Activated CD4-positive, alpha-beta memory T cell treated with anti-CD3 and anti-CD28 coated beads for 36 hours (primary cell): ENCODE results near the gene MAP3K5. TPM values are rescaled to one million over a fixed set of nuclear protein-coding genes. Genes with fewer than 3 reads are reported as not detected.

Experiments used
- CTCF ChIA-PET: fragments of 350-600 bp; sonication (Branson Sonifier 250); formaldehyde crosslinking; loops from one replicate; lab custom pipeline; 2021; ENCODE audit warnings: antibody characterized with exemption, inconsistent platforms; lab: Charles Lee
- POLR2A ChIA-PET: fragments of 350-600 bp; sonication (Branson Sonifier 250); formaldehyde crosslinking; loops from one replicate; lab custom pipeline; 2021; ENCODE audit warnings: antibody characterized with exemption; lab: Charles Lee
- DNase-seq: peaks from one replicate; pipeline ENCODE4 v3.0.0-alpha.2; 2020
- H3K27ac Mint-ChIP-seq: one replicate; pipeline ENCODE4 v1.8.0; 2021; ENCODE audit warnings: mixed read lengths
- H3K27me3 Mint-ChIP-seq: one replicate; pipeline ENCODE4 v1.8.0; 2021; ENCODE audit warnings: mixed read lengths
- H3K36me3 Mint-ChIP-seq: one replicate; pipeline ENCODE4 v1.8.0; 2021; ENCODE audit warnings: mixed read lengths
- H3K4me1 Mint-ChIP-seq: one replicate; pipeline ENCODE4 v1.8.0; 2021; ENCODE audit warnings: low read depth, mixed read lengths
- H3K4me3 Mint-ChIP-seq: one replicate; pipeline ENCODE4 v1.8.0; 2021; ENCODE audit warnings: mild to moderate bottlenecking, mixed read lengths
- H3K9me3 Mint-ChIP-seq: one replicate; pipeline ENCODE4 v1.8.0; 2021; ENCODE audit warnings: mixed read lengths
- intact Hi-C: fragments of 100-400 bp; cut with micrococcal nuclease; formaldehyde crosslinking; loops from one replicate; pipeline ENCODE4 v1.15.1; 2023
- total RNA-seq, 2 experiments: library from RNA; stranded (reverse); gene quantifications; one replicate each; pipeline ENCODE4 v1.2.3, GENCODE V29; 2021

MAP3K5 gene
- total RNA-seq, 2 experiments from 2014 or later, result 13.2 to 13.8 TPM

DNA sequence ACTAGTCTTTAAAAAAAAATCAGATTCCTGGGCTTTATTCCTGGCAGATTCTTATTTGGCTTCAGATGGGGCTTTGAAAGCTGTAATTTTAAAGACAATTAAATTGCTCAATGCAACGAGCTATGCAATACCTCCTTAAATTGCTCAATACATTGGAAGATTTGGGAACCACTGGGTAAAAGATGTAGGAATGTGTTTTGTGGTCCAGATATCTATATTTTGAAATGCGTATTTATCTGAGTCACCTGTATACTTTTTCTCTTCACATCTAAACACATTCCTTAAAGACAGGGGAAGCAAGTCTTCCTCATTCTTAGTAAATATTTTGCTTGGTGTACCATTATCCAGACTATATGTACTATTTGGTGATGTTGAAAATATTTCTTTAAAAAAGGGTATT, 212.5 kb downstream of the MAP3K5 start:
- H3K36me3 Mint-ChIP-seq, result peaks cover 31% of the 10 kb centered on the region
- H3K4me1 Mint-ChIP-seq, result no peaks in the 10 kb centered on the region

DNA sequence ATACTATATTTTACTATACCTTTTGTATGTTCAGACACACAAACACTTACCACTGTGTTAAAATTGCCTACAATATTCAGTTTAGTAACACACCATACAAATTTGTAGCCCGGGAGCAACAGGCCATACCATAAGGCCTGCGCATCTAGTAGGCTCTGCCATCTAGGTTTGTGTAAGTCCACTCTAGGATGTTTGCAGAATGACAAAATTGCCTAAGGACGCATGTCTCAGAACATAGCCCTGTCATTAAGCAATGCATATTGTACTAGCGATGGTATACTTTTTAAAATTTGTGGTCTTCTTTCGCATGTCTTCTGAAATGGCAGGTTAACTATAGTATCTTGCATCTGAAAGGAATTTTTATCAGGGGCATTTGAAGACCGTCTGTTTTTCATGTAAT, 215.5 kb downstream of the MAP3K5 start:
- POLR2A ChIA-PET, result no interaction called here
- no peak overlapping the region for H3K27ac Mint-ChIP-seq
- peaks cover 39% of the 10 kb centered on the region for H3K36me3 Mint-ChIP-seq
- H3K27me3 Mint-ChIP-seq, result no peaks in the 10 kb centered on the region
- peaks cover 4% of the 10 kb centered on the region for H3K9me3 Mint-ChIP-seq
- DNase-seq, result no peak
- intact Hi-C loops, result no loop called here
- H3K4me1 Mint-ChIP-seq, result no peaks in the 10 kb centered on the region
- CTCF ChIA-PET, result no interaction called here
- H3K4me3 Mint-ChIP-seq, result no peak overlapping the region

More for the DNA sequence above, 212.5 kb downstream of the MAP3K5 start:
- H3K4me3 Mint-ChIP-seq, result no peak overlapping the region
- POLR2A ChIA-PET, result no interaction called here
- CTCF ChIA-PET, result interaction anchor here (1.1 kb wide), 2 partner anchors 8 to 212 kb away, joined by 3 to 4 read pairs; partner anchors contain the start of gene MAP3K5
- no peak overlapping the region for H3K27ac Mint-ChIP-seq
- DNase-seq, result no peak
- intact Hi-C loops, result no loop called here
- no peaks in the 10 kb centered on the region for H3K9me3 Mint-ChIP-seq
- no peaks in the 10 kb centered on the region for H3K27me3 Mint-ChIP-seq

DNA sequence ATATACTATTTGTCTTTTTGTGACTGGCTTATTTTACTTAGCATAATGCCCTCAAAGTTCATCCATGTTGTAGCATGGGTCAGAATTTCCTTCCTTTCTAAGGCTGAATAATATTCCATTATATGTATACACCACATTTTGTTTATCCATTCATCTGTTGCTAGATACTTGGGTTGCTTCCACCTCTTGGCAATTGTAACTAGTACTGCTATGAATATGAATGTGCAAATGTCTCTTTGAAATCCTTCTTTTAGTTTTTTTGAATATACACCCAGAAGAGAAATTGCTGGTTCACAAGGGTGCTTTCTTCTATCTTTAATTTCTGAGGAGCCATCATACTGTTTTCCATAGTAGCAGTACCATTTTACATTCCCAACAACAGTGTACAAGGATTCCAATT, 220.8 kb downstream of the MAP3K5 start:
- POLR2A ChIA-PET, result no interaction called here
- H3K27me3 Mint-ChIP-seq, result no peaks in the 10 kb centered on the region
- H3K4me3 Mint-ChIP-seq, result no peak overlapping the region
- no peak overlapping the region for H3K27ac Mint-ChIP-seq
- intact Hi-C loops, result no loop called here
- CTCF ChIA-PET, result no interaction called here
- DNase-seq, result no peak
- H3K4me1 Mint-ChIP-seq, result no peaks in the 10 kb centered on the region
- H3K36me3 Mint-ChIP-seq, result peaks cover 44% of the 10 kb centered on the region
- peaks cover 15% of the 10 kb centered on the region for H3K9me3 Mint-ChIP-seq

DNA sequence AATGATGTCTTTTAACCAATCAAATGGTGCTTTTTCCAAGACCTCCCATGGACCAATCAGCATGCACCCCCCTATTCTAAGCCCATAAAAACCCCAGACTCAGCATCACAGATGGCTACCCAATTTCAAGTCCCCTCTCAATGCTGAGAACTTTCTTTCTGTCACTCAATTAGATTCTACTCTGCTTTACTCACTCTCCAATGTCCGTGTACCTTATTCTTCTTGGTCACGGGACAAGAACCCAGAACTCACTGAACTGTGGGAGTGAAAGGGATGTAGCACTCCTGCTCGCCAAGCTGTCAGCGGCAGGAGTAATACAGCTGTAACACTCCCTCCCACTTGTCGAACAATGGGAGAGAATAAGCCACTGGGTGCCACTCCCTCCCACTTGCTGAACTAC, 221.2 kb downstream of the MAP3K5 start:
- H3K36me3 Mint-ChIP-seq, result peaks cover 45% of the 10 kb centered on the region
- POLR2A ChIA-PET, result no interaction called here
- no peak overlapping the region for H3K4me3 Mint-ChIP-seq
- no peak overlapping the region for H3K27ac Mint-ChIP-seq
- H3K4me1 Mint-ChIP-seq, result no peaks in the 10 kb centered on the region
- CTCF ChIA-PET, result no interaction called here
- no peaks in the 10 kb centered on the region for H3K27me3 Mint-ChIP-seq
- intact Hi-C loops, result no loop called here
- DNase-seq, result no peak
- H3K9me3 Mint-ChIP-seq, result peaks cover 15% of the 10 kb centered on the region

DNA sequence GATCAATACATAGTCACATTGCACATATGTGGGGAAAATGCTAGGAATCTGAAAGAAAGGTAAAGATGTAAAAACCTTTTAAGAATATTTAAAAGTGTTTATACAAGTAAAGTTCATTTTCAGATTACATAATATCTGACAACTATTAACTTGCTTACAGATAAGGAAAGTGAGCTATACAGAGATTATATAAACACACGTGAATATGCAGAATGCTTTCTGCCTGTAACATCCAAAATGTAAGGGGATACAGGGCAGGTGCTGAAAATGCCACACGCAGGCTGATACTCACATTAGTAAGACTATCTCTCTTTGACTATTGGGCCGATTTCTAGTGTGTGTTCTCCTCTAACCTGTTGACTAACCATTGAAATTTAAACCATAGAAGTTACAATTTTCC, 224.1 kb downstream of the MAP3K5 start:
- DNase-seq, result no peak
- H3K36me3 Mint-ChIP-seq, result peaks cover 35% of the 10 kb centered on the region
- H3K9me3 Mint-ChIP-seq, result peaks cover 14% of the 10 kb centered on the region
- POLR2A ChIA-PET, result no interaction called here
- no peak overlapping the region for H3K4me3 Mint-ChIP-seq
- CTCF ChIA-PET, result no interaction called here
- no peak overlapping the region for H3K27ac Mint-ChIP-seq
- no peaks in the 10 kb centered on the region for H3K27me3 Mint-ChIP-seq
- no peaks in the 10 kb centered on the region for H3K4me1 Mint-ChIP-seq
- intact Hi-C loops, result no loop called here

DNA sequence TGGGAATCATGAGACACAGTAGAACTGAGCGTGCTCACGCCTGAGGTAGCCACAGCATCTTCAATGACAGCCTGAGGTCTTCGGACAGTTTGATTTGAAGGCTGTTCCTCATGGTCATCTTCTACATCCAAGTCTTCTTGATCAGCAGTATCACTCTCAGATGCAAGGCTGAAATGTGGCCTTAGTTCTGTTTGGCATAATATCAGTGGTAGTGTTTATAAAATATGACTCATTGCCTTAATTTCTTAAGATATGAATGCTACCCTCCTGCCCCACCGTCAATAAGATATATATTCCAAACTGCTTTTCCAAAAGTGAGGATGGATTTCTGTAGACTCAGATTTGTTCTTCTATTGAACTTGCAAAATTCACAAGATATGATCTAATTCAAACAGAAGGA, 224.6 kb downstream of the MAP3K5 start:
- peaks cover 33% of the 10 kb centered on the region for H3K36me3 Mint-ChIP-seq
- H3K27ac Mint-ChIP-seq, result no peak overlapping the region
- CTCF ChIA-PET, result no interaction called here
- no peaks in the 10 kb centered on the region for H3K27me3 Mint-ChIP-seq
- H3K9me3 Mint-ChIP-seq, result peaks cover 11% of the 10 kb centered on the region
- no peak overlapping the region for H3K4me3 Mint-ChIP-seq
- DNase-seq, result no peak
- POLR2A ChIA-PET, result no interaction called here
- intact Hi-C loops, result no loop called here
- no peaks in the 10 kb centered on the region for H3K4me1 Mint-ChIP-seq

DNA sequence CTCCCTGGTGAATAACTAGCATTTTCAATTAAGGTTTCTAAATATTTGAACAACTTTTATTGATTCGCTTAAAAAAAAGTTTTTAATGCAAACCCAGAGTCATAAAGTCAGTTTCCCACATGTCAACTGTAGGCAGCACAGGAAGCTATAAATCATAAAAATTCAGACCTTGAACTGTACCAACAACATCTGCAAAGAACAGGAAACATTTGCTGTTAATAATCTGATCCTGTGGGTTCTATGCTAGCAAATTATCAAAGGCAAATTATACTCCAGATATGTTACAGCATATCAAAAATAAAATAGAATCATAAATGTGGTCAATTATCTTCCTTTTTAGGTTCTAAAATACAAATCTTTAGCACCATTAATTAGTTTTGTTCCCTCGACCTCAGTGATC, 225.4 kb downstream of the MAP3K5 start:
- no peak overlapping the region for H3K4me3 Mint-ChIP-seq
- CTCF ChIA-PET, result interaction anchor here (0.6 kb wide), 1 partner anchor 232 kb away, joined by 3 read pairs; no protein-coding TSS in a partner anchor
- peaks cover 11% of the 10 kb centered on the region for H3K9me3 Mint-ChIP-seq

DNA sequence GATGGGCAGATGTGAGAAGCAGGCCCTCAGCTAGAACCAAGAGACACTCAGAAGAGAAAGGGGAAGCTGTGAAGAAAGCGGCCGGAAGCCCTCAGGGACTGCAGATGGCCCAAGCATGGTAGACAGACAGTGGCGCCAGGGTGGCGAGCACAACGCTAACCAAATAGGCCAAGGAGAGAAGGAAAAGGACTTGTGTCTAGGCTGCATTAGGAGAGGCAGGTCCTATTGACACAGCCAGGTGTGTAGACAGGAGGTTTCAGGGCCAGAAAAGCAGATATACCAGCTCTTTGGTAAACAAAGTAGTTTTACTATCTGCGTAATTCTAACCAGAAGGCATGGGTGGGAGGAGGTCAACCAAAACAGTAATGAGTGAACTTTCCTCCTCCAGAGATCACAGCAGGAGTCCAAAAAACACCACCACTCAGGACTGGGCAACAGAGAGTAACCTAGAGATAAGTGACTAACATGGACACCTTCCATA, 226.2 kb downstream of the MAP3K5 start:
- Mint-ChIP-seq H3K27me3 (no peaks in the 10 kb centered on the region), H3K27ac (no peak overlapping the region), H3K4me1 (no peaks in the 10 kb centered on the region), H3K9me3 (peaks cover 5% of the 10 kb centered on the region), H3K36me3 (peaks cover 29% of the 10 kb centered on the region), H3K4me3 (no peak overlapping the region)
- DNase-seq, result no peak
- ChIA-PET POLR2A (no interaction called here), CTCF (interaction anchor here (1.2 kb wide), 1 partner anchor 16 kb away, joined by 4 read pairs; the partner anchor contains the start of gene MAP7)
- intact Hi-C loops, result no loop called here

More for the DNA sequence above, 225.4 kb downstream of the MAP3K5 start:
- H3K27me3 Mint-ChIP-seq, result no peaks in the 10 kb centered on the region
- no peaks in the 10 kb centered on the region for H3K4me1 Mint-ChIP-seq
- H3K27ac Mint-ChIP-seq, result no peak overlapping the region
- peaks cover 31% of the 10 kb centered on the region for H3K36me3 Mint-ChIP-seq
- intact Hi-C loops, result no loop called here
- POLR2A ChIA-PET, result no interaction called here
- no peak for DNase-seq

DNA sequence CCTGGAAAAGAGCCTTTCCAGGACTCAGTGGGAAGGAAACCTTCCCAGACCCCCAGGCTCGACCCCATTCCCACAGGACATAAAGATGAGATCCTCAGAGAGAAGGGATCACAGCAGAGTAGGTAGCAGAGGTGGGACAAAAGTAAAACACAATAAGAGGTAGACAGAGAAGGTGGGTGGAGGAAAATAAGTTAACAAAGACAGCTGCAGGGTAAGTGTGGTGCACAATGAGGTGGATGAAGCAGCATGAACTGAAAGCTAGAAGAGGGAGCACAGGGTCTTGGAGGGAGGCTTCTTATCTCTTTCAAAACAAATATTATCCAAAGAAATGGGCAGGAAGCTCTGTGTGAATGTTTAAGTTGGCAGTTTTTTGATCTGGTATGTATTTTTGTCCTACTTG, 228.1 kb downstream of the MAP3K5 start:
- Mint-ChIP-seq H3K27ac (no peak overlapping the region), H3K36me3 (peaks cover 22% of the 10 kb centered on the region), H3K4me3 (no peak overlapping the region), H3K4me1 (no peaks in the 10 kb centered on the region), H3K9me3 (no peaks in the 10 kb centered on the region), H3K27me3 (no peaks in the 10 kb centered on the region)
- CTCF ChIA-PET, result no interaction called here
- intact Hi-C loops, result no loop called here
- POLR2A ChIA-PET, result no interaction called here
- DNase-seq, result no peak

DNA sequence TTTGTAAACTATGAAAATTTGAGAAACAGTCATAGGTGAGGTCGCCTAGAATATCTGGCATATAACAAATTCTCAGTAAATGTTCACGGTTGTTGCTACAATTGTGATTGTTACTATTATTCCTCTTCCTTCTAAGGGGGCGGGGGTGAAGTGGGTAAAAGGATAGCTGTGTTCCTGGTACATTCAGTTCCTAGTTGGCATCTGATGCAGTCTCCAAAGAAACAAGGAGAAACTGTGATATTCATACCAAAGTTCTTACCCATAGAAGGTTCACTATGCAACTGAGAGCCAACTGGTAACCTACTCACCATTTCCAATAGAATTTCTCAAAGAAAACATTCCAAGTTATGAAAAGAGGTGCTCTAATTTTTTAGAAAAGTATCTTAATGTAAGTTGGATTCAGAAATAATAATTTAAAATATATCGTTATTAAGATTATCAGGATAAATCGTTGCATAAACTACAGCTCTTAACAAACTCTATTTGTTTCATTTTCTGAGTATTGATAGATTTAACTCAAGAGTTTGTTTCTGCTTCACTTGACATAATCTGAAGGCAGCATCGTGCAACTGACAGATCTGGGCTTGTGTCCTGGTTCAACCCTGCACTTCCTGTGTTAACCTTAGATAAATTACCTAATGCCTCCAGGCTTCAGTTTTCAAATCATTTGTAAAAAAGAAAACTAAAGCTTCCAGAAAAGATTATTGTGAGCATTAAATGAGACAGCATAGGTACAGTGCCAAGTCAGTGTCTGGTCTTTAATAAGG, 228.7 kb downstream of the MAP3K5 start:
- H3K9me3 Mint-ChIP-seq, result no peaks in the 10 kb centered on the region
- no peaks in the 10 kb centered on the region for H3K27me3 Mint-ChIP-seq
- ChIA-PET POLR2A (no interaction called here), CTCF (interaction anchor here (0.9 kb wide), 1 partner anchor 229 kb away, joined by 3 read pairs; the partner anchor contains the start of gene MAP3K5)
- DNase-seq, result no peak
- no peak overlapping the region for H3K4me3 Mint-ChIP-seq
- H3K36me3 Mint-ChIP-seq, result peaks cover 22% of the 10 kb centered on the region
- H3K4me1 Mint-ChIP-seq, result no peaks in the 10 kb centered on the region
- H3K27ac Mint-ChIP-seq, result no peak overlapping the region
- intact Hi-C loops, result no loop called here

DNA sequence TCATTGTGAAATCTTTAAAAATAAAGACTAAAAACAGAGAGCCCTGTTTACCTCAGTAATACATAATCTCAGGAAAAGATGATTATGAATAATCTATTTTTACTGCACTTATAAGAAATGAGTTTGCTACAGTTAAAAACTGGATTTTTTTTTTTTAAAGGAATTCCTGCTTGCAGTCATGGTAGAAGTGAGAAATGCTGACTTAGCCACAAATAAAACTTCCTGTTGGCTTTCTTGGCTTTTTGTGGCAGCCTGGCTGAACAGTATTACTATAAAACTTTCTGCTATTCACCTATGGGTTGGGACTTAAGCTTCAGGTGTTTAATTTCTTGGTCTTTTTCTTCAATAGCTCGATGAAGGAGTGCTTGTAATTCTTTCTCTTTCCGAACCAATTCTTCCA, 230.1 kb downstream of the MAP3K5 start:
- Mint-ChIP-seq H3K9me3 (no peaks in the 10 kb centered on the region), H3K4me3 (no peak overlapping the region), H3K4me1 (no peaks in the 10 kb centered on the region), H3K27me3 (no peaks in the 10 kb centered on the region), H3K27ac (no peak overlapping the region), H3K36me3 (peaks cover 27% of the 10 kb centered on the region)
- CTCF ChIA-PET, result interaction anchor here (0.6 to 0.9 kb wide), 4 partner anchors 10 to 46 kb away, joined by 3 to 4 read pairs (median 3); partner anchors contain the start of gene MAP7
- intact Hi-C loops, result no loop called here
- DNase-seq, result no peak
- POLR2A ChIA-PET, result no interaction called here

DNA sequence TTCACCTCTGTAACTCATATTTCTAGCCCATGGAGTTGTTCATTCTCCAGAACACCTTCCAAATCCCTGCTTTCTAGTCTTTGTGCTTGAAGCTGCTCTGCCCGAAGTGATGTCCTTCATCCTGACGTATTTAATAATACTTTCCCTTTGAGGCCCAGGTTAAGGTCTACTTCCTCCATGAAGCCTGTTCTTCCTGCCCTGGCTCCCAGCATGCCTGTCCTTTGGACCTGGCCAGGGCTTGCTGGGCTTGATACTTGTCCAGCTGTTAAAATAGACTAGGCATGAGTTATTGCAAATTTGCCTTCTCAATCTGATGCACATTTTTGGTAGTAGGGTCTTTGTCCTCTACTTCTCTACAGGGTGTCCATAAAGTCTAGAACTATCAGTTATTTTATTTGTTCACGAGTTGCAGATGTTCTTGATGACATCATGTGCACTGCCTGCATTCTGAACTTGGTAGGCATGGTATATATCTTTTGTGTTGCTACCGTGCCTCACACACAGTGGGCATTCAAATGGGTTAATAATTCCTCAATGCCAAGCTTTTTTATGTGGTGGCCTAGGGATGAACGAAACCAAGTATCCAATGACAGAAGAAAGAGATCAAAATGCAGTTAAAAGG, 239.0 kb downstream of the MAP3K5 start:
- CTCF ChIA-PET, result no interaction called here
- intact Hi-C loops, result loop anchor here (10.0 kb wide), 2 partner anchors 178 to 298 kb away; partner anchors contain the start of gene MTFR2
- H3K4me3 Mint-ChIP-seq, result no peak overlapping the region
- no peak overlapping the region for H3K27ac Mint-ChIP-seq
- peaks cover 11% of the 10 kb centered on the region for H3K27me3 Mint-ChIP-seq
- POLR2A ChIA-PET, result no interaction called here
- peaks cover 1% of the 10 kb centered on the region for H3K4me1 Mint-ChIP-seq
- no peaks in the 10 kb centered on the region for H3K9me3 Mint-ChIP-seq
- H3K36me3 Mint-ChIP-seq, result peaks cover 11% of the 10 kb centered on the region
- no peak for DNase-seq
